ENCODE measurements around the gene METAP1.

DNA sequence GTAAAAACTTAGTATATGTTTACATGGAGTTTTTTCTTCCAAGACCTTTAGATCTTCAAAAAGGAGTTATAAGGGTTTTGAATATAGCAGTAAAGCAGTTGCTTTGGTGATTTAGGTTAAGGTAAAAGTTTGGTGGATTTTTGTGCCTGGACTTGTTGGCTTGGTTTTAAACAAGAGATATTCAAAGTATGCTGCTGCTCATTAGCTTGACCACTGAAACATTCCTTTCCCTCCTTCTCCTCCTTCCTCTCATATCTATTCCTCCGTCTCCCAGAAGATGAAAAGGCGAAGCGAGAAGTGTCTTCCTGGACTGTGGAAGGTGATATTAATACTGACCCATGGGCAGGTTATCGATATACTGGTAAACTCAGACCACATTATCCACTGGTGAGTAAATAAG lies 38.4 kb downstream of the METAP1 start:
- TF ChIP-seq, protein P1, sequence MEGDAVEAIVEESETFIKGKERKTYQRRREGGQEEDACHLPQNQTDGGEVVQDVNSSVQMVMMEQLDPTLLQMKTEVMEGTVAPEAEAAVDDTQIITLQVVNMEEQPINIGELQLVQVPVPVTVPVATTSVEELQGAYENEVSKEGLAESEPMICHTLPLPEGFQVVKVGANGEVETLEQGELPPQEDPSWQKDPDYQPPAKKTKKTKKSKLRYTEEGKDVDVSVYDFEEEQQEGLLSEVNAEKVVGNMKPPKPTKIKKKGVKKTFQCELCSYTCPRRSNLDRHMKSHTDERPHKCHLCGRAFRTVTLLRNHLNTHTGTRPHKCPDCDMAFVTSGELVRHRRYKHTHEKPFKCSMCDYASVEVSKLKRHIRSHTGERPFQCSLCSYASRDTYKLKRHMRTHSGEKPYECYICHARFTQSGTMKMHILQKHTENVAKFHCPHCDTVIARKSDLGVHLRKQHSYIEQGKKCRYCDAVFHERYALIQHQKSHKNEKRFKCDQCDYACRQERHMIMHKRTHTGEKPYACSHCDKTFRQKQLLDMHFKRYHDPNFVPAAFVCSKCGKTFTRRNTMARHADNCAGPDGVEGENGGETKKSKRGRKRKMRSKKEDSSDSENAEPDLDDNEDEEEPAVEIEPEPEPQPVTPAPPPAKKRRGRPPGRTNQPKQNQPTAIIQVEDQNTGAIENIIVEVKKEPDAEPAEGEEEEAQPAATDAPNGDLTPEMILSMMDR (IDR thresholded peaks at IDR 0.05 in 2 of 3, conservative IDR thresholded peaks at IDR 0.05 in 1 of 3; ENCODE audit: borderline replicate concordance in 1 of 3, insufficient read depth in 1 of 3, low read depth in 2 of 3, low read length in 2 of 3): no peak
- TF ChIP-seq, protein P2, sequence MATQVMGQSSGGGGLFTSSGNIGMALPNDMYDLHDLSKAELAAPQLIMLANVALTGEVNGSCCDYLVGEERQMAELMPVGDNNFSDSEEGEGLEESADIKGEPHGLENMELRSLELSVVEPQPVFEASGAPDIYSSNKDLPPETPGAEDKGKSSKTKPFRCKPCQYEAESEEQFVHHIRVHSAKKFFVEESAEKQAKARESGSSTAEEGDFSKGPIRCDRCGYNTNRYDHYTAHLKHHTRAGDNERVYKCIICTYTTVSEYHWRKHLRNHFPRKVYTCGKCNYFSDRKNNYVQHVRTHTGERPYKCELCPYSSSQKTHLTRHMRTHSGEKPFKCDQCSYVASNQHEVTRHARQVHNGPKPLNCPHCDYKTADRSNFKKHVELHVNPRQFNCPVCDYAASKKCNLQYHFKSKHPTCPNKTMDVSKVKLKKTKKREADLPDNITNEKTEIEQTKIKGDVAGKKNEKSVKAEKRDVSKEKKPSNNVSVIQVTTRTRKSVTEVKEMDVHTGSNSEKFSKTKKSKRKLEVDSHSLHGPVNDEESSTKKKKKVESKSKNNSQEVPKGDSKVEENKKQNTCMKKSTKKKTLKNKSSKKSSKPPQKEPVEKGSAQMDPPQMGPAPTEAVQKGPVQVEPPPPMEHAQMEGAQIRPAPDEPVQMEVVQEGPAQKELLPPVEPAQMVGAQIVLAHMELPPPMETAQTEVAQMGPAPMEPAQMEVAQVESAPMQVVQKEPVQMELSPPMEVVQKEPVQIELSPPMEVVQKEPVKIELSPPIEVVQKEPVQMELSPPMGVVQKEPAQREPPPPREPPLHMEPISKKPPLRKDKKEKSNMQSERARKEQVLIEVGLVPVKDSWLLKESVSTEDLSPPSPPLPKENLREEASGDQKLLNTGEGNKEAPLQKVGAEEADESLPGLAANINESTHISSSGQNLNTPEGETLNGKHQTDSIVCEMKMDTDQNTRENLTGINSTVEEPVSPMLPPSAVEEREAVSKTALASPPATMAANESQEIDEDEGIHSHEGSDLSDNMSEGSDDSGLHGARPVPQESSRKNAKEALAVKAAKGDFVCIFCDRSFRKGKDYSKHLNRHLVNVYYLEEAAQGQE (IDR thresholded peaks at IDR 0.05; ENCODE audit: low read depth): no peak
- TF ChIP-seq, protein P3, sequence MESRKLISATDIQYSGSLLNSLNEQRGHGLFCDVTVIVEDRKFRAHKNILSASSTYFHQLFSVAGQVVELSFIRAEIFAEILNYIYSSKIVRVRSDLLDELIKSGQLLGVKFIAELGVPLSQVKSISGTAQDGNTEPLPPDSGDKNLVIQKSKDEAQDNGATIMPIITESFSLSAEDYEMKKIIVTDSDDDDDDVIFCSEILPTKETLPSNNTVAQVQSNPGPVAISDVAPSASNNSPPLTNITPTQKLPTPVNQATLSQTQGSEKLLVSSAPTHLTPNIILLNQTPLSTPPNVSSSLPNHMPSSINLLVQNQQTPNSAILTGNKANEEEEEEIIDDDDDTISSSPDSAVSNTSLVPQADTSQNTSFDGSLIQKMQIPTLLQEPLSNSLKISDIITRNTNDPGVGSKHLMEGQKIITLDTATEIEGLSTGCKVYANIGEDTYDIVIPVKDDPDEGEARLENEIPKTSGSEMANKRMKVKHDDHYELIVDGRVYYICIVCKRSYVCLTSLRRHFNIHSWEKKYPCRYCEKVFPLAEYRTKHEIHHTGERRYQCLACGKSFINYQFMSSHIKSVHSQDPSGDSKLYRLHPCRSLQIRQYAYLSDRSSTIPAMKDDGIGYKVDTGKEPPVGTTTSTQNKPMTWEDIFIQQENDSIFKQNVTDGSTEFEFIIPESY (IDR thresholded peaks at IDR 0.05; ENCODE audit: extremely low read depth, insufficient replicate concordance, low read length): no peak
- TF ChIP-seq ZNF274 (IDR thresholded peaks at IDR 0.05; ENCODE audit: low read depth, low read length): no peak
- TF ChIP-seq POLR2A (IDR thresholded peaks at IDR 0.05; ENCODE audit: borderline replicate concordance, extremely low read depth, insufficient read depth, insufficient read length): no peak
- no peak for TF ChIP-seq EZH2 (IDR thresholded peaks at IDR 0.05)
- no peak for TF ChIP-seq EZH2phosphoT487 (IDR thresholded peaks at IDR 0.05; ENCODE audit: borderline replicate concordance)
- TF ChIP-seq, protein P4, sequence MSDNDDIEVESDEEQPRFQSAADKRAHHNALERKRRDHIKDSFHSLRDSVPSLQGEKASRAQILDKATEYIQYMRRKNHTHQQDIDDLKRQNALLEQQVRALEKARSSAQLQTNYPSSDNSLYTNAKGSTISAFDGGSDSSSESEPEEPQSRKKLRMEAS (IDR thresholded peaks at IDR 0.05): no peak
- TF ChIP-seq YY1 (IDR thresholded peaks at IDR 0.05; ENCODE audit: extremely low read depth, insufficient replicate concordance, low read depth, low read length): no peak
- TF ChIP-seq TCF7L2 (IDR thresholded peaks at IDR 0.05; ENCODE audit: borderline replicate concordance, extremely low read depth, insufficient read depth, insufficient read length): no peak
- no peak for TF ChIP-seq JUND (IDR thresholded peaks at IDR 0.05)
